Astrocyte (in vitro differentiated cells and primary cell): ENCODE measurements around the gene DNMT3B. TPM values are rescaled to one million over a fixed set of nuclear protein-coding genes. Genes with fewer than 3 reads are reported as not detected.

Source experiments
- DNase-seq: peaks from one replicate; pipeline ENCODE4 v3.0.0-alpha.2; 2010; ENCODE audit warnings: low read depth
- FAIRE-seq: peaks from 2 replicates; lab custom pipeline; 2011; peaks lifted over from hg19 to GRCh38; lab: Jason Lieb, UNC
- H2AFZ ChIP-seq: 2 replicates; pipeline ENCODE4 v1.6.0; 2012; ENCODE audit warnings: low read depth, low read length, inconsistent platforms
- H3K27ac ChIP-seq: 2 replicates; pipeline ENCODE4 v1.5.1; 2011; ENCODE audit warnings: low read depth, low read length, inconsistent platforms
- H3K27me3 ChIP-seq: 2 replicates; pipeline ENCODE4 v1.6.0; 2011; ENCODE audit warnings: low read length, inconsistent platforms; ENCODE audit not compliant: insufficient read depth
- H3K36me3 ChIP-seq: 2 replicates; pipeline ENCODE4 v1.5.1; 2011; ENCODE audit warnings: low read length, inconsistent platforms; ENCODE audit not compliant: insufficient read depth
- H3K4me1 ChIP-seq: 2 replicates; pipeline ENCODE4 v1.5.1; 2011; ENCODE audit warnings: low read length, inconsistent platforms; ENCODE audit not compliant: insufficient read depth
- H3K4me2 ChIP-seq: 2 replicates; pipeline ENCODE4 v1.6.0; 2012; ENCODE audit warnings: low read length, inconsistent platforms
- H3K4me3 ChIP-seq: 2 replicates; pipeline ENCODE4 v1.5.1; 2011; ENCODE audit warnings: low read depth, mild to moderate bottlenecking, low read length, inconsistent platforms; ENCODE audit not compliant: insufficient read depth
- H3K79me2 ChIP-seq: 2 replicates; pipeline ENCODE4 v1.6.0; 2012; ENCODE audit warnings: mild to moderate bottlenecking, low read length, inconsistent platforms; ENCODE audit not compliant: insufficient read depth
- H3K9ac ChIP-seq: 2 replicates; pipeline ENCODE4 v1.6.0; 2012; ENCODE audit warnings: mild to moderate bottlenecking, low read length, inconsistent platforms
- H3K9me3 ChIP-seq: 2 replicates; pipeline ENCODE4 v1.5.1; 2012; ENCODE audit warnings: low read depth, mild to moderate bottlenecking, low read length, inconsistent platforms; ENCODE audit not compliant: insufficient read depth
- H4K20me1 ChIP-seq: 2 replicates; pipeline ENCODE4 v1.6.0; 2012; ENCODE audit warnings: low read length, inconsistent platforms; ENCODE audit not compliant: insufficient read depth
- H3K27ac Mint-ChIP-seq: one replicate; pipeline ENCODE4 v1.8.0; 2021; ENCODE audit warnings: mild to moderate bottlenecking, mixed read lengths; ENCODE audit not compliant: unreplicated experiment
- H3K27me3 Mint-ChIP-seq: one replicate; pipeline ENCODE4 v1.8.0; 2021; ENCODE audit warnings: low read depth, mixed read lengths; ENCODE audit not compliant: unreplicated experiment
- H3K36me3 Mint-ChIP-seq: one replicate; pipeline ENCODE4 v1.8.0; 2021; ENCODE audit warnings: low read depth, mixed read lengths; ENCODE audit not compliant: unreplicated experiment
- H3K4me1 Mint-ChIP-seq: one replicate; pipeline ENCODE4 v1.8.0; 2021; ENCODE audit warnings: low read depth, mixed read lengths; ENCODE audit not compliant: unreplicated experiment
- H3K4me3 Mint-ChIP-seq: one replicate; pipeline ENCODE4 v1.8.0; 2021; ENCODE audit warnings: mild to moderate bottlenecking, moderate library complexity, mixed read lengths; ENCODE audit not compliant: unreplicated experiment
- H3K9me3 Mint-ChIP-seq: one replicate; pipeline ENCODE4 v1.8.0; 2021; ENCODE audit warnings: mild to moderate bottlenecking, mixed read lengths; ENCODE audit not compliant: unreplicated experiment
- CTCF ChIP-seq: IDR thresholded peaks from 2 replicates; pipeline ENCODE4 v1.5.1; 2011; ENCODE audit warnings: low read depth, mild to moderate bottlenecking, inconsistent platforms, low read length, moderate library complexity; ENCODE audit not compliant: insufficient read depth
- EZH2 ChIP-seq: IDR thresholded peaks from 2 replicates; pipeline ENCODE4 v1.6.1; 2012; ENCODE audit warnings: mild to moderate bottlenecking, low read length, inconsistent platforms; ENCODE audit not compliant: insufficient read depth
- total RNA-seq: library from RNA; stranded (reverse); gene quantifications from 2 replicates; pipeline ENCODE4 v1.2.1, GENCODE V29; 2021

Gene DNMT3B
- total RNA-seq, 1 donor from 2014 or later: 5.0 TPM

- Histone ChIP-seq H4K20me1 (no peaks in the 10 kb centered on the region), H3K4me2 (no peak overlapping the region), H3K27ac (no peak overlapping the region), H3K79me2 (no peaks in the 10 kb centered on the region), H3K9ac (no peak overlapping the region), H3K36me3 (peaks cover 4% of the 10 kb centered on the region), H3K4me1 (no peaks in the 10 kb centered on the region), H3K27me3 (no peaks in the 10 kb centered on the region), H3K9me3 (no peaks in the 10 kb centered on the region), H3K4me3 (no peak overlapping the region), H2AFZ (no peak overlapping the region)
- TF ChIP-seq EZH2 (no peak), CTCF (no peak)
- no peak overlapping the region for H3K4me3 Mint-ChIP-seq
- peaks cover 12% of the 10 kb centered on the region for H3K36me3 Mint-ChIP-seq
- H3K9me3 Mint-ChIP-seq: no peaks in the 10 kb centered on the region
- FAIRE-seq (no peak), DNase-seq (no peak)
- no peaks in the 10 kb centered on the region for H3K27me3 Mint-ChIP-seq
- no peaks in the 10 kb centered on the region for H3K4me1 Mint-ChIP-seq
- no peak overlapping the region for H3K27ac Mint-ChIP-seq
Observed at GRCh38 chr20:32786059-32786760, 24.0 kb downstream of the DNMT3B start.

- Mint-ChIP-seq H3K27ac (no peak overlapping the region), H3K27me3 (no peaks in the 10 kb centered on the region), H3K9me3 (no peaks in the 10 kb centered on the region), H3K36me3 (peaks cover 10% of the 10 kb centered on the region), H3K4me1 (peaks cover 8% of the 10 kb centered on the region), H3K4me3 (no peak overlapping the region)
- Histone ChIP-seq H3K4me3 (no peak overlapping the region), H3K79me2 (no peaks in the 10 kb centered on the region), H3K27me3 (no peaks in the 10 kb centered on the region), H4K20me1 (no peaks in the 10 kb centered on the region), H3K36me3 (no peaks in the 10 kb centered on the region), H3K9me3 (no peaks in the 10 kb centered on the region), H3K4me1 (no peaks in the 10 kb centered on the region), H3K27ac (no peak overlapping the region), H3K9ac (no peak overlapping the region), H3K4me2 (no peak overlapping the region), H2AFZ (no peak overlapping the region)
- DNase-seq: no peak
- TF ChIP-seq CTCF: no peak
- TF ChIP-seq EZH2: no peak
- FAIRE-seq: no peak
Observed at GRCh38 chr20:32787168-32787567, 25.0 kb downstream of the DNMT3B start.
